ENCODE measurements around the gene DNAJA2.

Gene DNAJA2

DNA sequence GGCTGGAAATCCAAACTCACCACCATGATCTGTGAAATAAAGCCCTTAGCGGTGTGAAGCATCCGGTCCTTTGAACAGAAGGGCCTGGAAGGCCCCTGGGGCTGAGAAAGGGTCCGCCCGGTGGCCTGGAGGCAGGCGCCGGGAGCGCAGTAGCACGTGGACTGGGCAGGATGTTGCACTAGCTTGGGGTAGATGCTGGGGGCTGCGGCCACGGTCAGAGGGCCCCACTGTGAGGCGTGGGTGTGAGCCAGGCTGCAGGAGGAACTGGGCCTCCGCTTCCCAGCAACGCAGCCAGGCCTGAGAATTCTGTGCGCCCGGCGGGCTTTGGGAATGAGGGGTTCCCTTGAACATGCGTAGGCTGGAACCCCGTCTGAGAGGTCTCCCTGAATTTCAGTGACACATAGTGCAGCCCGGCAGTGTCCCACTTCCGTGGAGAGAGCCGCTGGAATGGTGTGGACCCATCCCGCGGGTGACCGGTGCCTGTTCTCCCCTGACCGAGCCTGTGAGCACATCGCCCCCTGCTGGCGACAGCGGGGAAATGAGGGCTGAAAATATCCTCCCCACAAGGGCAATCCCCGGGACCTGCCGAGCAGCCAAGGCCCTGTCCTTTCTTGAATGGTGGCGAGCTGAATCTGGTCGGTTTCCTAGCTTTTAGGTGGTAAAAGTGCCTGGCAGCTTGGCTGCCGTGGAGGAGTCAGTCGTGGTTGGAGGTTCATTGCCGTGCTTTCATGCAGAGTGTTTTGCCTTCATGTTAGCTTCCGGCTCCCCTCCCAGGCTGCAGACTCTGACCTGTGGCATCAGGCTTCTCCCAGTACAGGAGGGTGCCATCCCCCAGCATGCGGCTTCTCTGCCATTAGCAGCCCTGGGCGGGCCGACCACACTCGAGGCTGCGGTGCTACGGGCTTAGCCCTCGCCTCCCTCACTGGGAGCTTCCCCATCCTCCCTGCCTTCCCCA is 43.8 kb downstream of the DNAJA2 start:
- Histone ChIP-seq H3K9me3 (ENCODE audit: low read length) (no peaks in the 10 kb centered on the region), H3K9me2 (ENCODE audit: low read depth, low read length) (no peaks in the 10 kb centered on the region), H3K9ac (ENCODE audit: low read length) (no peak overlapping the region), H3K27me3 (ENCODE audit: insufficient read depth, low read length) (no peaks in the 10 kb centered on the region), H3K4me3 (ENCODE audit: low read depth, low read length, poor library complexity, severe bottlenecking) (no peak overlapping the region), H3F3A (ENCODE audit: insufficient read depth, low read length) (no peaks in the 10 kb centered on the region), H3K79me2 (ENCODE audit: insufficient read depth, low read length) (no peaks in the 10 kb centered on the region), H2AFZ (ENCODE audit: low read length) (no peak overlapping the region), H3K4me1 (ENCODE audit: insufficient read depth, low read length, severe bottlenecking) (peaks cover 20% of the 10 kb centered on the region), H3K36me3 (ENCODE audit: insufficient read depth, low read length) (peaks cover 33% of the 10 kb centered on the region; the same call in 1 of the 2 replicates), H3K4me2 (ENCODE audit: low read length) (no peak overlapping the region), H4K20me1 (ENCODE audit: insufficient read depth, low read length) (no peaks in the 10 kb centered on the region), H3K27ac (ENCODE audit: low read depth, low read length, poor library complexity, severe bottlenecking) (peak overlapping the region; percentile 60)
- TF ChIP-seq, protein P1, sequence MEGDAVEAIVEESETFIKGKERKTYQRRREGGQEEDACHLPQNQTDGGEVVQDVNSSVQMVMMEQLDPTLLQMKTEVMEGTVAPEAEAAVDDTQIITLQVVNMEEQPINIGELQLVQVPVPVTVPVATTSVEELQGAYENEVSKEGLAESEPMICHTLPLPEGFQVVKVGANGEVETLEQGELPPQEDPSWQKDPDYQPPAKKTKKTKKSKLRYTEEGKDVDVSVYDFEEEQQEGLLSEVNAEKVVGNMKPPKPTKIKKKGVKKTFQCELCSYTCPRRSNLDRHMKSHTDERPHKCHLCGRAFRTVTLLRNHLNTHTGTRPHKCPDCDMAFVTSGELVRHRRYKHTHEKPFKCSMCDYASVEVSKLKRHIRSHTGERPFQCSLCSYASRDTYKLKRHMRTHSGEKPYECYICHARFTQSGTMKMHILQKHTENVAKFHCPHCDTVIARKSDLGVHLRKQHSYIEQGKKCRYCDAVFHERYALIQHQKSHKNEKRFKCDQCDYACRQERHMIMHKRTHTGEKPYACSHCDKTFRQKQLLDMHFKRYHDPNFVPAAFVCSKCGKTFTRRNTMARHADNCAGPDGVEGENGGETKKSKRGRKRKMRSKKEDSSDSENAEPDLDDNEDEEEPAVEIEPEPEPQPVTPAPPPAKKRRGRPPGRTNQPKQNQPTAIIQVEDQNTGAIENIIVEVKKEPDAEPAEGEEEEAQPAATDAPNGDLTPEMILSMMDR (IDR thresholded peaks at IDR 0.05; ENCODE audit: low read length): peak; percentile 95
- no peak for TF ChIP-seq EZH2 (IDR thresholded peaks at IDR 0.05; ENCODE audit: borderline replicate concordance, low read length)

DNA sequence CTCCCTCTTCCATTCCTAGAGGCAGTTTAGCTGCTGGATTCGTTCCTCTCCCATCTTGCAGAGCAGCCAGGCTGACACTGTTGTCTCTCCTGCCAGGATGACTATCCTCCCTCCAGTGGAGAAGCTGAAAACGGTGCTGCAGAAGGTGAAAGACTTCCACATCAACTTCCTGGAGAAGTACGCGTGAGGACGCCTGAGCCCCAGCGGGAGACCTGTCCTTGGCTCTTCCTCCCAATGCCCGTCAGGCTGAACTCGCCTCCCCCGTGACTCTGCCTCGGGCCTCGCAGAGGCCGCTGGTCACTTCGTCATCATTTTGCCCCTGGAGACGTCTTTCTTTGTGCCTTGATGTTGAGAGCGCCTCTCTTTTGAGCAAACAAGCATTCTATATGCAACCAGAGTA is 44.7 kb downstream of the DNAJA2 start:
- peaks cover 20% of the 10 kb centered on the region for H3K4me1 ChIP-seq (ENCODE audit: insufficient read depth, low read length, severe bottlenecking)
- H3K79me2 ChIP-seq (ENCODE audit: insufficient read depth, low read length): no peaks in the 10 kb centered on the region
- H3K4me2 ChIP-seq (ENCODE audit: low read length): no peak overlapping the region
- H3K4me3 ChIP-seq (ENCODE audit: low read depth, low read length, poor library complexity, severe bottlenecking): no peak overlapping the region
- peak overlapping the region; percentile 60 for H3K27ac ChIP-seq (ENCODE audit: low read depth, low read length, poor library complexity, severe bottlenecking)
- H4K20me1 ChIP-seq (ENCODE audit: insufficient read depth, low read length): no peaks in the 10 kb centered on the region
- no peaks in the 10 kb centered on the region for H3K9me2 ChIP-seq (ENCODE audit: low read depth, low read length)
- H2AFZ ChIP-seq (ENCODE audit: low read length): no peak overlapping the region
- no peak overlapping the region for H3K9ac ChIP-seq (ENCODE audit: low read length)
- peaks cover 41% of the 10 kb centered on the region for H3K36me3 ChIP-seq (ENCODE audit: insufficient read depth, low read length)
- TF ChIP-seq, protein P1 (IDR thresholded peaks at IDR 0.05; ENCODE audit: low read length): no peak
- TF ChIP-seq EZH2 (IDR thresholded peaks at IDR 0.05; ENCODE audit: borderline replicate concordance, low read length): no peak
- no peaks in the 10 kb centered on the region for H3K27me3 ChIP-seq (ENCODE audit: insufficient read depth, low read length)
- H3K9me3 ChIP-seq (ENCODE audit: low read length): no peaks in the 10 kb centered on the region
- no peaks in the 10 kb centered on the region for H3F3A ChIP-seq (ENCODE audit: insufficient read depth, low read length)

DNA sequence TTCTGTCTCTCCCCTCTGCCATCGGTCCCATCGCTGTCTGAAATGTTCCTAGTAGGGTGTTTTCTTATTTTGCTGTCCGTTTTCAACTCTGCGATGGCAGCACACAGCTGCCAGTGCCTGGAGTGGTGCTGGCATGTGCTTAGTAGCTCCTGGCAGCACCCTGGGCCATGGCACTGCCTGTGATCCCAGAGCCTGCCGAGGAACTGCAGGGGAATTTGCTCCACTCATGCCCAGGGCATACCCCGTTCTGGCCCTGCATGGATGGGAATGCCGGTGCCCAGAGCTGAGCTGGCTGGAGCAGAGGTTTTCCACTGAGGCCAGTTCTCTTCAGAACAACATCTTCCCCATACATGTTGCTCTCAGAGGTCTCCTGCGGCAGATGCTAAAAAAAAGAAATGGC is 46.2 kb downstream of the DNAJA2 start:
- no peaks in the 10 kb centered on the region for H3F3A ChIP-seq (ENCODE audit: insufficient read depth, low read length)
- H3K9ac ChIP-seq (ENCODE audit: low read length): no peak overlapping the region
- peaks cover 55% of the 10 kb centered on the region for H3K36me3 ChIP-seq (ENCODE audit: insufficient read depth, low read length)

More for the DNA sequence above, 46.2 kb downstream of the DNAJA2 start:
- H3K9me2 ChIP-seq (ENCODE audit: low read depth, low read length): no peaks in the 10 kb centered on the region
- no peak overlapping the region for H2AFZ ChIP-seq (ENCODE audit: low read length)
- no peaks in the 10 kb centered on the region for H4K20me1 ChIP-seq (ENCODE audit: insufficient read depth, low read length)
- TF ChIP-seq, protein P1 (IDR thresholded peaks at IDR 0.05; ENCODE audit: low read length): no peak
- TF ChIP-seq EZH2 (IDR thresholded peaks at IDR 0.05; ENCODE audit: borderline replicate concordance, low read length): no peak
- no peaks in the 10 kb centered on the region for H3K9me3 ChIP-seq (ENCODE audit: low read length)
- H3K4me2 ChIP-seq (ENCODE audit: low read length): no peak overlapping the region
- no peak overlapping the region for H3K27ac ChIP-seq (ENCODE audit: low read depth, low read length, poor library complexity, severe bottlenecking)
- H3K79me2 ChIP-seq (ENCODE audit: insufficient read depth, low read length): no peaks in the 10 kb centered on the region
- no peak overlapping the region for H3K4me3 ChIP-seq (ENCODE audit: low read depth, low read length, poor library complexity, severe bottlenecking)
- peaks cover 8% of the 10 kb centered on the region for H3K4me1 ChIP-seq (ENCODE audit: insufficient read depth, low read length, severe bottlenecking)
- no peaks in the 10 kb centered on the region for H3K27me3 ChIP-seq (ENCODE audit: insufficient read depth, low read length)

Data from OCI-LY1 (cell line).